Mesothelial cell of epicardium (in vitro differentiated cells): ENCODE results near the gene ZDHHC12. TPM values are rescaled to one million over a fixed set of nuclear protein-coding genes. Genes with fewer than 3 reads are reported as not detected.

Experiments used
- DNase-seq, 2 experiments: peaks; one replicate each; pipeline ENCODE4 v3.0.0; 2021; ENCODE audit warnings: low spot score in 2 of 2; ENCODE audit not compliant: unreplicated experiment in 2 of 2
- H3K27ac Mint-ChIP-seq: 2 replicates; pipeline ENCODE4 v1.8.0; 2021; ENCODE audit warnings: mixed read lengths
- H3K27me3 Mint-ChIP-seq: 2 replicates; pipeline ENCODE4 v1.8.0; 2021; ENCODE audit warnings: low read depth, mixed read lengths
- H3K36me3 Mint-ChIP-seq: 2 replicates; pipeline ENCODE4 v1.8.0; 2021; ENCODE audit warnings: mixed read lengths
- H3K4me1 Mint-ChIP-seq: 2 replicates; pipeline ENCODE4 v1.8.0; 2021; ENCODE audit warnings: mixed read lengths
- H3K4me3 Mint-ChIP-seq: 2 replicates; pipeline ENCODE4 v1.8.0; 2021; ENCODE audit warnings: mild to moderate bottlenecking, moderate library complexity, mixed read lengths
- H3K9me3 Mint-ChIP-seq: 2 replicates; pipeline ENCODE4 v1.8.0; 2021; ENCODE audit warnings: mixed read lengths
- total RNA-seq: library from RNA; stranded (reverse); gene quantifications from 3 replicates; pipeline ENCODE4 v1.2.1, GENCODE V29; 2021
- TF ChIP-seq, protein P1 (sequence below): fragments of 200-600 bp; sonication (generic); IDR thresholded peaks from one replicate; pipeline ENCODE4 v1.5.0; 2021; ENCODE audit warnings: antibody characterized with exemption; ENCODE audit not compliant: unreplicated experiment

The ZDHHC12 gene
- total RNA-seq, 1 donor from 2014 or later = 21.6 TPM

- no peak for DNase-seq
- H3K9me3 Mint-ChIP-seq = no peaks in the 10 kb centered on the region
- peaks cover 23% of the 10 kb centered on the region for H3K36me3 Mint-ChIP-seq
- TF ChIP-seq, protein P1, sequence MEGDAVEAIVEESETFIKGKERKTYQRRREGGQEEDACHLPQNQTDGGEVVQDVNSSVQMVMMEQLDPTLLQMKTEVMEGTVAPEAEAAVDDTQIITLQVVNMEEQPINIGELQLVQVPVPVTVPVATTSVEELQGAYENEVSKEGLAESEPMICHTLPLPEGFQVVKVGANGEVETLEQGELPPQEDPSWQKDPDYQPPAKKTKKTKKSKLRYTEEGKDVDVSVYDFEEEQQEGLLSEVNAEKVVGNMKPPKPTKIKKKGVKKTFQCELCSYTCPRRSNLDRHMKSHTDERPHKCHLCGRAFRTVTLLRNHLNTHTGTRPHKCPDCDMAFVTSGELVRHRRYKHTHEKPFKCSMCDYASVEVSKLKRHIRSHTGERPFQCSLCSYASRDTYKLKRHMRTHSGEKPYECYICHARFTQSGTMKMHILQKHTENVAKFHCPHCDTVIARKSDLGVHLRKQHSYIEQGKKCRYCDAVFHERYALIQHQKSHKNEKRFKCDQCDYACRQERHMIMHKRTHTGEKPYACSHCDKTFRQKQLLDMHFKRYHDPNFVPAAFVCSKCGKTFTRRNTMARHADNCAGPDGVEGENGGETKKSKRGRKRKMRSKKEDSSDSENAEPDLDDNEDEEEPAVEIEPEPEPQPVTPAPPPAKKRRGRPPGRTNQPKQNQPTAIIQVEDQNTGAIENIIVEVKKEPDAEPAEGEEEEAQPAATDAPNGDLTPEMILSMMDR = no peak
- no peaks in the 10 kb centered on the region for H3K4me1 Mint-ChIP-seq
- H3K27ac Mint-ChIP-seq = no peak overlapping the region
- H3K4me3 Mint-ChIP-seq = no peak overlapping the region
- H3K27me3 Mint-ChIP-seq = no peaks in the 10 kb centered on the region
Observed at GRCh38 chr9:128742401-128742800, 18.5 kb upstream of the ZDHHC12 start.

DNA sequence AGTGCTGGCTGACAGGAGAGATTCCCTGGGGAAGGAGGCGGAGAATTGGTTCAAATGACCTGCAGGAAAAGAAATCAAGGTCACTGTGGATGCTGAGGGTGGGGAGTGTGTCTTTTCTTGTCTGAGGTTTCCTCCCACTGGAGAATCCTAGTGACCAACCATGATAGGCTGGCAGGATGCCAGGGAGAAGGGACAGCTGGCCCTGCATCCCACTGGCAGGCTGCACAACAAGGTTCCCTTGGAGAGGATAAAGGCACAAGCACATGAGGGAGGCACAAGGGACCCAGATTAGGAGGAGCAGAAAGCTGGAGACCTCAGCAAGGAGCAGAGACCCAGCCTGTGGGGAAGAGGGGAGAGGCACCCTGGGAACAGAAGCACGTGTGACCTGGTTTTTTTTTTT is 11.4 kb upstream of the ZDHHC12 start:
- no peak for DNase-seq
- TF ChIP-seq, protein P1 = no peak
- Mint-ChIP-seq H3K9me3 (no peaks in the 10 kb centered on the region), H3K27me3 (no peaks in the 10 kb centered on the region), H3K36me3 (peaks cover 20% of the 10 kb centered on the region), H3K4me1 (peaks cover 4% of the 10 kb centered on the region), H3K27ac (no peak overlapping the region), H3K4me3 (no peak overlapping the region)

GRCh38 chr9:128733256-128733655 is 9.3 kb upstream of the ZDHHC12 start:
- Mint-ChIP-seq H3K4me3 (peak overlapping the region; percentile 46), H3K9me3 (no peaks in the 10 kb centered on the region), H3K4me1 (peaks cover 4% of the 10 kb centered on the region), H3K27me3 (no peaks in the 10 kb centered on the region), H3K27ac (peak overlapping the region; percentile 94), H3K36me3 (peaks cover 13% of the 10 kb centered on the region)
- DNase-seq = peak; percentile 47 to 74
- TF ChIP-seq, protein P1 = peak; percentile 46

DNA sequence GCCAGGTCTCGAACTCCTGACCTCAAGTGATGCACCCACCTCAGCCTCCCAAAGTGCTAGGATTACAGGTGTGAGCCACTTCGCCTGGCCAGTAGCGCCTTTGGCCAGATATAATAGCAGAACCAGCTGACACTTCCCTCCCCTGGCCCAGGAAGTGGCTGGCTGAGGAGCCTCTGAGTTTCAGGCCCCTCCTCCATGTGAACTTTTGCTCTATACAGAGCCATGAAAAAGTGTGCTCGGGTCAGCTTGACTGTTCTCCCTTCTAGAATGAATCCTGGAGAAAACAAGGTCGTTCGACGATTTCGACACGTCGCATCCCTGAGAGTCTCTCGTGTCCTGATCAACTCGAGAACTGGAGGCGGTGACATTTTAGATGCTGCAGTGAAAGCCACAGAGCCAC is 8.6 kb upstream of the ZDHHC12 start:
- no peaks in the 10 kb centered on the region for H3K27me3 Mint-ChIP-seq
- peaks cover 12% of the 10 kb centered on the region for H3K36me3 Mint-ChIP-seq
- TF ChIP-seq, protein P1 = no peak
- no peaks in the 10 kb centered on the region for H3K9me3 Mint-ChIP-seq
- H3K4me1 Mint-ChIP-seq = peaks cover 4% of the 10 kb centered on the region
- DNase-seq = no peak
- no peak overlapping the region for H3K4me3 Mint-ChIP-seq
- peak overlapping the region; percentile 94 for H3K27ac Mint-ChIP-seq

- H3K9me3 Mint-ChIP-seq = no peaks in the 10 kb centered on the region
- no peak overlapping the region for H3K27ac Mint-ChIP-seq
- peaks cover 7% of the 10 kb centered on the region for H3K36me3 Mint-ChIP-seq
- TF ChIP-seq, protein P1 = no peak
- no peak overlapping the region for H3K4me3 Mint-ChIP-seq
- DNase-seq = no peak
- H3K27me3 Mint-ChIP-seq = no peaks in the 10 kb centered on the region
- H3K4me1 Mint-ChIP-seq = peaks cover 4% of the 10 kb centered on the region
Observed at GRCh38 chr9:128731691-128732090, 7.8 kb upstream of the ZDHHC12 start.

DNA sequence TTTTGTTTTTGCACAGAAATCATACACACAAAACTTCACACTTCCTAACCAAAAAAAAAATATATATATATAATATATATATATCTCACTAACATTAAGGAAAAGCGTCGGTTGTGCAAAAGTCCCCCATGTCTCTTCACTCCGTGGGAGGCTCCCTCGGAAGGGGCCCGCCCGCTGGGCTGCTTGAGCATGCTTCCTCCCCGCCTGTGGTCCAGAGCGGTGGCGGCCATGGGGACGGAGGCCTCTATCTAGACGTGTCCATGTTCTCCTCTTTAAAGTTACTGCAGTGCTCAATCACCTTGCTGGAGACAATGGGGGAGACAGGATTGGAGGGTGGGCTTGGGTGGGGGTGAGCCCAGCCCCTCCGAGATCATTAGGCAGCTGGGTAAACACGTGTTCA is 7.2 kb upstream of the ZDHHC12 start:
- Mint-ChIP-seq H3K27ac (no peak overlapping the region), H3K4me3 (no peak overlapping the region), H3K4me1 (peaks cover 4% of the 10 kb centered on the region), H3K36me3 (peaks cover 7% of the 10 kb centered on the region), H3K9me3 (no peaks in the 10 kb centered on the region), H3K27me3 (no peaks in the 10 kb centered on the region)
- TF ChIP-seq, protein P1 = no peak
- DNase-seq = no peak
